Activated B cell treated with CpG ODN at 0.5 μM for 24 hours (primary cell): ENCODE measurements around the gene MYO10. TPM values are rescaled to one million over a fixed set of nuclear protein-coding genes. Genes with fewer than 3 reads are reported as not detected.

Experiments used
- ATAC-seq: fragments of 200-7000 bp; cut with Tn5 transposase; one replicate; pipeline ENCODE4 v1.10.0; 2021; ENCODE audit warnings: low read depth, mild to moderate bottlenecking, moderate library complexity
- CTCF ChIA-PET: fragments of 350-600 bp; sonication (Branson Sonifier 250); formaldehyde crosslinking; loops from one replicate; lab custom pipeline; 2021; ENCODE audit warnings: antibody characterized with exemption; lab: Charles Lee
- POLR2A ChIA-PET: fragments of 350-600 bp; sonication (Branson Sonifier 250); formaldehyde crosslinking; loops from one replicate; lab custom pipeline; 2021; ENCODE audit warnings: antibody characterized with exemption; lab: Charles Lee
- DNase-seq: peaks from one replicate; pipeline ENCODE4 v3.0.0; 2022
- H3K27ac Mint-ChIP-seq: one replicate; pipeline ENCODE4 v1.8.0; 2020; ENCODE audit warnings: mixed read lengths
- H3K27me3 Mint-ChIP-seq: one replicate; pipeline ENCODE4 v1.8.0; 2021; ENCODE audit warnings: mixed read lengths
- H3K36me3 Mint-ChIP-seq: one replicate; pipeline ENCODE4 v1.8.0; 2021; ENCODE audit warnings: low read depth, mixed read lengths
- H3K4me1 Mint-ChIP-seq: one replicate; pipeline ENCODE4 v1.8.0; 2021; ENCODE audit warnings: mixed read lengths
- H3K4me3 Mint-ChIP-seq: one replicate; pipeline ENCODE4 v1.8.0; 2020; ENCODE audit warnings: mild to moderate bottlenecking, mixed read lengths
- H3K9me3 Mint-ChIP-seq: one replicate; pipeline ENCODE4 v1.8.0; 2020; ENCODE audit warnings: mixed read lengths
- CTCF ChIP-seq: fragments of 200-600 bp; IDR thresholded peaks from one replicate; pipeline ENCODE4 v1.8.0; 2022; ENCODE audit warnings: antibody characterized with exemption, mild to moderate bottlenecking
- intact Hi-C: fragments of 100-400 bp; cut with micrococcal nuclease; formaldehyde crosslinking; loops from one replicate; pipeline ENCODE4 v1.15.1; 2024
- total RNA-seq: library from RNA; stranded (reverse); gene quantifications from 2 replicates; pipeline ENCODE4 v1.2.3, GENCODE V29; 2022

Gene MYO10
- total RNA-seq, 1 donor from 2014 or later: 0.13 TPM

- ChIA-PET CTCF (no interaction called here), POLR2A (no interaction called here)
- TF ChIP-seq CTCF: no peak
- Mint-ChIP-seq H3K4me1 (no peaks in the 10 kb centered on the region), H3K4me3 (no peak overlapping the region), H3K27me3 (no peaks in the 10 kb centered on the region), H3K36me3 (no peaks in the 10 kb centered on the region), H3K27ac (no peak overlapping the region), H3K9me3 (no peaks in the 10 kb centered on the region)
- ATAC-seq (no peak), DNase-seq (no peak)
- intact Hi-C loops: no loop called here
Measured at GRCh38 chr5:16693879-16694278, 242.2 kb downstream of the MYO10 start.

DNA sequence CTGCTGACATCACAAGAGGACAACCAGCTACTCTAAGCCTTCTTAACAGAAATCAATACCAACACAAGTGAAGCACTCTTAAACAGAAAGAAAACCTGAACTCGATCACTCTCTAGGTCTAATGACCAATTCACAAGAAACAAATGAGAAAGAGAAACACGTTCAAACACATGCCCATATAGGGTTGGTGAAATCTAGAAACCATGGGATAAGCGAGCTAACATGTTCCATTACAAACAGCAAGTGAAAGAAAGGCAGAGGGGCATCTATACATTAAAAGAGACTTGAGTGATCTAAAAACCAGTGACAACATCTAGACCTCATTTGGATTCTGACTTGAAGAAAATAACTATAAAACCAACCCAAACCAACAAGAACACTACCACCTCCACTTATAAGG, 244.4 kb downstream of the MYO10 start:
- no peak for ATAC-seq
- intact Hi-C loops: no loop called here
- ChIA-PET CTCF (no interaction called here), POLR2A (no interaction called here)
- H3K4me1 Mint-ChIP-seq: no peaks in the 10 kb centered on the region
- H3K9me3 Mint-ChIP-seq: no peaks in the 10 kb centered on the region
- H3K36me3 Mint-ChIP-seq: no peaks in the 10 kb centered on the region
- DNase-seq: no peak
- no peak for TF ChIP-seq CTCF
- no peaks in the 10 kb centered on the region for H3K27me3 Mint-ChIP-seq
- no peak overlapping the region for H3K4me3 Mint-ChIP-seq
- H3K27ac Mint-ChIP-seq: no peak overlapping the region

- POLR2A ChIA-PET: no interaction called here
- ATAC-seq: no peak
- intact Hi-C loops: no loop called here
- Mint-ChIP-seq H3K27ac (no peak overlapping the region), H3K36me3 (no peaks in the 10 kb centered on the region), H3K9me3 (no peaks in the 10 kb centered on the region), H3K4me1 (no peaks in the 10 kb centered on the region), H3K27me3 (no peaks in the 10 kb centered on the region), H3K4me3 (no peak overlapping the region)
- CTCF ChIA-PET: no interaction called here
- no peak for TF ChIP-seq CTCF
- DNase-seq: no peak
Measured at GRCh38 chr5:16690243-16690852, 245.7 kb downstream of the MYO10 start.

GRCh38 chr5:16687898-16688297, 248.2 kb downstream of the MYO10 start:
- Mint-ChIP-seq H3K27me3 (no peaks in the 10 kb centered on the region), H3K36me3 (no peaks in the 10 kb centered on the region), H3K4me1 (no peaks in the 10 kb centered on the region), H3K4me3 (no peak overlapping the region), H3K27ac (no peak overlapping the region), H3K9me3 (no peaks in the 10 kb centered on the region)
- ChIA-PET POLR2A (no interaction called here), CTCF (no interaction called here)
- intact Hi-C loops: no loop called here
- no peak for TF ChIP-seq CTCF
- DNase-seq (no peak), ATAC-seq (no peak)

- Mint-ChIP-seq H3K9me3 (no peaks in the 10 kb centered on the region), H3K27ac (no peak overlapping the region), H3K36me3 (no peaks in the 10 kb centered on the region), H3K27me3 (no peaks in the 10 kb centered on the region), H3K4me3 (no peak overlapping the region), H3K4me1 (no peaks in the 10 kb centered on the region)
- ATAC-seq (no peak), DNase-seq (no peak)
- intact Hi-C loops: no loop called here
- CTCF ChIA-PET: no interaction called here
- POLR2A ChIA-PET: no interaction called here
- no peak for TF ChIP-seq CTCF
Measured at GRCh38 chr5:16685069-16685468, 251.0 kb downstream of the MYO10 start.
